Keratinocyte (primary cell): ENCODE results near the gene TNFAIP2. TPM values are rescaled to one million over a fixed set of nuclear protein-coding genes. Genes with fewer than 3 reads are reported as not detected.

Experiments
- DNase-seq: peaks from one replicate; pipeline ENCODE4 v3.0.0-alpha.2; 2011; ENCODE audit warnings: low read depth, missing footprints, low spot score
- FAIRE-seq: peaks from 2 replicates; lab custom pipeline; 2011; peaks lifted over from hg19 to GRCh38; lab: Jason Lieb, UNC
- H2AFZ ChIP-seq: 2 replicates; pipeline ENCODE4 v1.6.0; 2012; ENCODE audit warnings: low read length, control low read depth, inconsistent platforms; ENCODE audit not compliant: control insufficient read depth
- H3K27ac ChIP-seq: 2 replicates; pipeline ENCODE4 v1.5.1; 2011; ENCODE audit warnings: low read length; ENCODE audit not compliant: control insufficient read depth, insufficient read depth
- H3K27me3 ChIP-seq: 3 replicates; pipeline ENCODE4 v1.6.0; 2011; ENCODE audit warnings: low read length; ENCODE audit not compliant: control insufficient read depth, insufficient read depth; ENCODE audit errors: extremely low read depth
- H3K36me3 ChIP-seq, 2 experiments: 2 replicates in 1 of 2; 3 replicates in 1 of 2; pipeline ENCODE4 v1.5.1; 2011; ENCODE audit warnings: low read length in 2 of 2, mild to moderate bottlenecking in 1 of 2; ENCODE audit not compliant: control insufficient read depth in 2 of 2, insufficient read depth in 2 of 2; ENCODE audit errors: extremely low read depth in 1 of 2
- H3K4me1 ChIP-seq: 3 replicates; pipeline ENCODE4 v1.5.1; 2011; ENCODE audit warnings: low read length; ENCODE audit not compliant: control insufficient read depth, insufficient read depth; ENCODE audit errors: extremely low read depth
- H3K4me2 ChIP-seq: 3 replicates; pipeline ENCODE4 v1.6.0; 2011; ENCODE audit warnings: low read depth, low read length; ENCODE audit not compliant: control insufficient read depth, insufficient read depth; ENCODE audit errors: extremely low read depth
- H3K4me3 ChIP-seq, 3 experiments: fragments of 200-600 bp in 1 of 3; sonication (generic) in 1 of 3; 2 replicates in 2 of 3; 3 replicates in 1 of 3; pipeline ENCODE4 v1.5.1; 2011 to 2016; ENCODE audit warnings: low read length in 3 of 3, mild to moderate bottlenecking in 3 of 3, control low read depth in 2 of 3, inconsistent platforms in 1 of 3, low read depth in 1 of 3, mixed read lengths in 1 of 3, mixed run types in 1 of 3, moderate library complexity in 1 of 3; ENCODE audit not compliant: control insufficient read depth in 2 of 3, insufficient read depth in 2 of 3; ENCODE audit errors: extremely low read depth in 1 of 3
- H3K79me2 ChIP-seq: 2 replicates; pipeline ENCODE4 v1.6.0; 2012; ENCODE audit warnings: low read length; ENCODE audit not compliant: control insufficient read depth, insufficient read depth
- H3K9ac ChIP-seq: 3 replicates; pipeline ENCODE4 v1.6.0; 2011; ENCODE audit warnings: low read length; ENCODE audit not compliant: control insufficient read depth, insufficient read depth; ENCODE audit errors: extremely low read depth
- H3K9me1 ChIP-seq: 3 replicates; pipeline ENCODE4 v1.6.0; 2011; ENCODE audit warnings: low read length; ENCODE audit not compliant: control insufficient read depth, insufficient read depth; ENCODE audit errors: extremely low read depth
- H3K9me3 ChIP-seq: 2 replicates; pipeline ENCODE4 v1.5.1; 2012; ENCODE audit warnings: low read depth, low read length; ENCODE audit not compliant: control insufficient read depth
- H4K20me1 ChIP-seq: 3 replicates; pipeline ENCODE4 v1.6.0; 2011; ENCODE audit warnings: low read length; ENCODE audit not compliant: control insufficient read depth, insufficient read depth; ENCODE audit errors: extremely low read depth
- EZH2 ChIP-seq: IDR thresholded peaks from one replicate; pipeline ENCODE4 v1.6.1; 2012; ENCODE audit warnings: inconsistent platforms, mild to moderate bottlenecking, low read length, moderate library complexity
- dilution Hi-C: fragments of 300-500 bp; cut with MboI; formaldehyde crosslinking; loops from one replicate; pipeline ENCODE4 v1.7.0; 2020; ENCODE audit warnings: low sequenced_read_pairs; ENCODE audit not compliant: extremely low pct_ligation_motif_present
- polyA minus RNA-seq, 3 experiments: library from RNA; depleted of rRNA, polyadenylated mRNA; stranded (reverse); fragments of >200 nt; gene quantifications; 1 replicate in 1 of 3; 2 replicates in 1 of 3; 3 replicates in 1 of 3; pipeline ENCODE4 v1.2.3, GENCODE V29; 2011
- polyA plus RNA-seq, 5 experiments: library from polyadenylated mRNA; depleted of rRNA in 3 of 5; stranded (reverse) in 3 of 5; stranded (forward) in 1 of 5; unstranded in 1 of 5; fragments of >200 nt; gene quantifications; 1 replicate in 1 of 5; 2 replicates in 3 of 5; 3 replicates in 1 of 5; pipeline versions ENCODE4 v1.2.1 to v1.2.3, GENCODE V29; 2011 to 2012; ENCODE audit warnings: missing spikeins in 2 of 5, low read depth in 1 of 5, low replicate concordance in 1 of 5
- TF ChIP-seq, protein P1 (sequence below), 3 experiments: IDR thresholded peaks in 1 of 3; conservative IDR thresholded peaks in 1 of 3; optimal IDR thresholded peaks in 1 of 3; 2 replicates in 2 of 3; 3 replicates in 1 of 3; pipeline versions ENCODE3 to v1.5.1; 2011; ENCODE audit warnings: low read length in 3 of 3, mild to moderate bottlenecking in 3 of 3, moderate library complexity in 2 of 3, control low read depth in 1 of 3, inconsistent platforms in 1 of 3; ENCODE audit not compliant: insufficient read depth in 2 of 3; ENCODE audit errors: extremely low read depth in 1 of 3

Gene TNFAIP2
- polyA plus RNA-seq (0.57 to 1.8 TPM (median 0.71 TPM) in 3 replicates), polyA minus RNA-seq (1.9 to 2.0 TPM (median 1.9 TPM) in 3 replicates)
- polyA plus RNA-seq (2011; ENCODE audit: low read depth), result 1.9 TPM
- 0.74 and 1.3 TPM in 2 replicates for polyA plus RNA-seq (2011; cell fraction: cytosol; rRNA removed)
- 3.4 and 4.8 TPM in 2 replicates for polyA plus RNA-seq (2011; cell fraction: nucleus; rRNA removed)
- 0.52 and 4.1 TPM in 2 replicates for polyA plus RNA-seq (2012; ENCODE audit: low replicate concordance)
- polyA minus RNA-seq (2011; cell fraction: cytosol; rRNA and poly(A)+ RNA removed), result 5.6 TPM
- polyA minus RNA-seq (2011; cell fraction: nucleus; rRNA and poly(A)+ RNA removed), result 2.1 and 3.8 TPM in 2 replicates

GRCh38 chr14:103122947-103123633 lies at the start of gene TNFAIP2:
Gene TNFAIP2 (plus strand): TSS chr14:103123461. CDS start chr14:103126458, 2,997 bp downstream.
- peak within 1 kb of the TSS in 1 of 3 experiments; percentile 6 for H3K4me3 ChIP-seq
- DNase-seq (no peak), FAIRE-seq (no peak)
- dilution Hi-C loops, result no loop called here
- H3K9me3 ChIP-seq, result no peaks in the 10 kb centered on the region
- no peak within 1 kb of the TSS for H3K9ac ChIP-seq
- no peak within 1 kb of the TSS for H2AFZ ChIP-seq
- no peak within 1 kb of the TSS for H3K27ac ChIP-seq
- H3K27me3 ChIP-seq, result peaks cover 54% of the 10 kb centered on the region
- H3K79me2 ChIP-seq, result no peaks in the 10 kb centered on the region
- H3K9me1 ChIP-seq, result no peaks in the 10 kb centered on the region
- no peaks in the 10 kb centered on the region for H3K36me3 ChIP-seq
- peaks cover 1% of the 10 kb centered on the region for H4K20me1 ChIP-seq
- TF ChIP-seq EZH2, result peak; percentile 60
- TF ChIP-seq, protein P1, sequence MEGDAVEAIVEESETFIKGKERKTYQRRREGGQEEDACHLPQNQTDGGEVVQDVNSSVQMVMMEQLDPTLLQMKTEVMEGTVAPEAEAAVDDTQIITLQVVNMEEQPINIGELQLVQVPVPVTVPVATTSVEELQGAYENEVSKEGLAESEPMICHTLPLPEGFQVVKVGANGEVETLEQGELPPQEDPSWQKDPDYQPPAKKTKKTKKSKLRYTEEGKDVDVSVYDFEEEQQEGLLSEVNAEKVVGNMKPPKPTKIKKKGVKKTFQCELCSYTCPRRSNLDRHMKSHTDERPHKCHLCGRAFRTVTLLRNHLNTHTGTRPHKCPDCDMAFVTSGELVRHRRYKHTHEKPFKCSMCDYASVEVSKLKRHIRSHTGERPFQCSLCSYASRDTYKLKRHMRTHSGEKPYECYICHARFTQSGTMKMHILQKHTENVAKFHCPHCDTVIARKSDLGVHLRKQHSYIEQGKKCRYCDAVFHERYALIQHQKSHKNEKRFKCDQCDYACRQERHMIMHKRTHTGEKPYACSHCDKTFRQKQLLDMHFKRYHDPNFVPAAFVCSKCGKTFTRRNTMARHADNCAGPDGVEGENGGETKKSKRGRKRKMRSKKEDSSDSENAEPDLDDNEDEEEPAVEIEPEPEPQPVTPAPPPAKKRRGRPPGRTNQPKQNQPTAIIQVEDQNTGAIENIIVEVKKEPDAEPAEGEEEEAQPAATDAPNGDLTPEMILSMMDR (optimal IDR thresholded peaks at IDR 0.05 in 1 of 3, IDR thresholded peaks at IDR 0.05 in 1 of 3, conservative IDR thresholded peaks at IDR 0.05 in 1 of 3; ENCODE audit: extremely low read depth in 1 of 3, insufficient read depth in 2 of 3, low read length in 3 of 3), result no peak
- H3K4me1 ChIP-seq, result peaks cover 14% of the 10 kb centered on the region
- no peak within 1 kb of the TSS for H3K4me2 ChIP-seq

DNA sequence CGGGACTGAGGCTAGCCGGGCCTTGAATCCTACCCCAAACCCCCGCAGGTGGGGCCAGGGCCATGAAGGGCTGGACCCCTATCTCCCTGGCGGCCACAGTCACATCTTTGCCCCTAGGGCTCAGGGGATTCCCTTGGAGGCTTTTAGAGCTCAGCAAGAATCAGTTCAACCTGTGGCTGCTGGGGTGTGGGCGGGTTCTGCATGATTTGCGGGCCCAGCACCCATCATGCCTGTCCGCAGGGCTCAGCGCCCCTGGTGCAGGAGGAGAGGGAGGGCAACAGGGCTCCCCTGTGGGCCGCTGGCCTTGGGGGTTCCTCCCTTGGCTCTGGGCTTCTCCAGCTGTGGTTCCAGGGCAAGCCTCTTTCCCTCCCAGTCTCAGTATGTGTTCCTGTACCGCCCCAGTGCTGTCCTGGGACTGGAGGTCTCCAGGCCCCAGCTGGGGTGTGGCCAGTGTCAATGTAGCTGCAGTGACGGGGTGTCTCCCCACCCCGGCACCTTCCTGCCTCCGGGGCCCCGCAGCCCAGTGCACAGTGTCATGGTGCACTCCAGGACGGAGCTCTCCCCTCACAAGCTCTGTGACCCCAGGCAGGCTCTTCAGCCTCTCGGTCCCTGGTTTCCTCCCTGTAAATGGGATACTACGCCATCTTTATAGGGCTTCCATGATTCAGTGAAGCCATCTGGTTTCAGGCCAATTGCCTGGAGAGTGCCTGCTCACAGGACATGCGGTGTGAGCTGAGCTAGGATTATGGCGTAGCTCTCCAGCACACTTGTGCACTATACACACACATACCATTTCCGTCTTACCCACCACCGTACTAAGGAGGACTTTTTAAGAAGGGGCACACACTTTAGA lies 49.2 kb upstream of the TNFAIP2 start:
- Histone ChIP-seq H4K20me1 (no peaks in the 10 kb centered on the region), H3K27ac (no peak overlapping the region), H3K4me2 (no peak overlapping the region), H3K9me3 (no peaks in the 10 kb centered on the region), H3K4me1 (peaks cover 5% of the 10 kb centered on the region), H3K9ac (no peak overlapping the region), H3K27me3 (peaks cover 3% of the 10 kb centered on the region), H3K4me3 (no peak overlapping the region), H2AFZ (no peak overlapping the region), H3K9me1 (no peaks in the 10 kb centered on the region), H3K36me3 (no peaks in the 10 kb centered on the region), H3K79me2 (no peaks in the 10 kb centered on the region)
- DNase-seq (no peak), FAIRE-seq (no peak)
- TF ChIP-seq EZH2, result no peak
- TF ChIP-seq, protein P1 (optimal IDR thresholded peaks at IDR 0.05 in 1 of 3, IDR thresholded peaks at IDR 0.05 in 1 of 3, conservative IDR thresholded peaks at IDR 0.05 in 1 of 3; ENCODE audit: extremely low read depth in 1 of 3, insufficient read depth in 2 of 3, low read length in 3 of 3), result no peak
- dilution Hi-C loops, result no loop called here
